ENCODE measurements around the gene ZFHX2. TPM values are rescaled to one million over a fixed set of nuclear protein-coding genes. Genes with fewer than 3 reads are reported as not detected.

The ZFHX2 gene
- polyA plus RNA-seq, 1 donor from 2014 or later: 0.72 TPM

DNA sequence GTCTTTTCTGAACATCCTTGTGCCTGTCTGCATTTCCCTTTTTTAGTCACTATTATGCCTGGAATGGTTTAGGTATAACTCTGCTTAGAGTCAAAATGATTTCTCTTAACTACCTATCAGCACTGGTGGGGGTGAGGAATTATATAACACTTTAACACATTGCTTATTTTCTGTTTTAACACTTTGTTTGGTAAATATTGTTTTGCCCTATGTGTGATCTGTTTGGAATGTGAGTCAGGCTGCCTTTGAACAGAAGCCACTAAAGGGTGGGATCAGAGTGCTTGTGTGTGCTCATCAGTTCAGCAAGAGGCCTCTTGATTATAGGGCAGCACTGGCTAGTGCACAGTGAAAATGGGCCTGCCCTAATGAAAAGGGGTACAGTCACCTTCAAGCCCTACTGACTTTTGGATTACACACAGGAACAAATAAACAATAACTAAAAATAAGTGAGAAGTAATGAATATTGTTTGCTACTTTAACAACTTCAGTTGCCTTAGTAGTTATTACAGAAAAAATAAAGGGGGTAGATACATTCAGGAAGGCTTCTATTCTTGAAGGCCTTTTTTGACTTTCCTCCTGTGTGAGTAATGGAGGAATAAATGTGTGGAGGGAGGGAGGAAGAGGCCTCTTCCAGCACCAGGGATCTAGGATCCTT is 58.8 kb downstream of the ZFHX2 start:
- Histone ChIP-seq H3K9ac (ENCODE audit: low read length) (no peak overlapping the region), H3K79me2 (replicated peaks; ENCODE audit: insufficient read depth, low read length) (no peaks in the 10 kb centered on the region), H4K20me1 (ENCODE audit: insufficient read depth) (no peaks in the 10 kb centered on the region), H3K4me2 (ENCODE audit: low read length) (no peak overlapping the region), H3K36me3 (ENCODE audit: insufficient read depth, low read length) (no peaks in the 10 kb centered on the region), H3K9me3 (ENCODE audit: low read length) (no peaks in the 10 kb centered on the region), H2AFZ (ENCODE audit: low read depth, low read length) (no peak overlapping the region), H3K27me3 (ENCODE audit: insufficient read depth, low read depth, low read length) (no peaks in the 10 kb centered on the region), H3K27ac (ENCODE audit: low read length) (no peak overlapping the region), H3K4me3 (ENCODE audit: low read length) (no peak overlapping the region), H3K9me2 (ENCODE audit: insufficient read depth, low read length) (no peaks in the 10 kb centered on the region), H3F3A (ENCODE audit: insufficient read depth, low read length, poor library complexity, severe bottlenecking) (no peaks in the 10 kb centered on the region)
- TF ChIP-seq, protein P1, sequence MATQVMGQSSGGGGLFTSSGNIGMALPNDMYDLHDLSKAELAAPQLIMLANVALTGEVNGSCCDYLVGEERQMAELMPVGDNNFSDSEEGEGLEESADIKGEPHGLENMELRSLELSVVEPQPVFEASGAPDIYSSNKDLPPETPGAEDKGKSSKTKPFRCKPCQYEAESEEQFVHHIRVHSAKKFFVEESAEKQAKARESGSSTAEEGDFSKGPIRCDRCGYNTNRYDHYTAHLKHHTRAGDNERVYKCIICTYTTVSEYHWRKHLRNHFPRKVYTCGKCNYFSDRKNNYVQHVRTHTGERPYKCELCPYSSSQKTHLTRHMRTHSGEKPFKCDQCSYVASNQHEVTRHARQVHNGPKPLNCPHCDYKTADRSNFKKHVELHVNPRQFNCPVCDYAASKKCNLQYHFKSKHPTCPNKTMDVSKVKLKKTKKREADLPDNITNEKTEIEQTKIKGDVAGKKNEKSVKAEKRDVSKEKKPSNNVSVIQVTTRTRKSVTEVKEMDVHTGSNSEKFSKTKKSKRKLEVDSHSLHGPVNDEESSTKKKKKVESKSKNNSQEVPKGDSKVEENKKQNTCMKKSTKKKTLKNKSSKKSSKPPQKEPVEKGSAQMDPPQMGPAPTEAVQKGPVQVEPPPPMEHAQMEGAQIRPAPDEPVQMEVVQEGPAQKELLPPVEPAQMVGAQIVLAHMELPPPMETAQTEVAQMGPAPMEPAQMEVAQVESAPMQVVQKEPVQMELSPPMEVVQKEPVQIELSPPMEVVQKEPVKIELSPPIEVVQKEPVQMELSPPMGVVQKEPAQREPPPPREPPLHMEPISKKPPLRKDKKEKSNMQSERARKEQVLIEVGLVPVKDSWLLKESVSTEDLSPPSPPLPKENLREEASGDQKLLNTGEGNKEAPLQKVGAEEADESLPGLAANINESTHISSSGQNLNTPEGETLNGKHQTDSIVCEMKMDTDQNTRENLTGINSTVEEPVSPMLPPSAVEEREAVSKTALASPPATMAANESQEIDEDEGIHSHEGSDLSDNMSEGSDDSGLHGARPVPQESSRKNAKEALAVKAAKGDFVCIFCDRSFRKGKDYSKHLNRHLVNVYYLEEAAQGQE (IDR thresholded peaks at IDR 0.05; ENCODE audit: borderline replicate concordance): no peak
- TF ChIP-seq POLR2AphosphoS5 (IDR thresholded peaks at IDR 0.05): no peak
- TF ChIP-seq SMC3 (conservative IDR thresholded peaks at IDR 0.05; ENCODE audit: poor library complexity): no peak
- no peak for TF ChIP-seq TAF1 (IDR thresholded peaks at IDR 0.05; ENCODE audit: low read depth)
- TF ChIP-seq EP300 (conservative IDR thresholded peaks at IDR 0.05; ENCODE audit: poor library complexity, severe bottlenecking): no peak
- no peak for TF ChIP-seq EZH2 (IDR thresholded peaks at IDR 0.05; ENCODE audit: borderline replicate concordance, insufficient read depth, low read length, poor library complexity, severe bottlenecking)
- TF ChIP-seq MXI1 (conservative IDR thresholded peaks at IDR 0.05; ENCODE audit: poor library complexity, severe bottlenecking): no peak
- TF ChIP-seq, protein P2, sequence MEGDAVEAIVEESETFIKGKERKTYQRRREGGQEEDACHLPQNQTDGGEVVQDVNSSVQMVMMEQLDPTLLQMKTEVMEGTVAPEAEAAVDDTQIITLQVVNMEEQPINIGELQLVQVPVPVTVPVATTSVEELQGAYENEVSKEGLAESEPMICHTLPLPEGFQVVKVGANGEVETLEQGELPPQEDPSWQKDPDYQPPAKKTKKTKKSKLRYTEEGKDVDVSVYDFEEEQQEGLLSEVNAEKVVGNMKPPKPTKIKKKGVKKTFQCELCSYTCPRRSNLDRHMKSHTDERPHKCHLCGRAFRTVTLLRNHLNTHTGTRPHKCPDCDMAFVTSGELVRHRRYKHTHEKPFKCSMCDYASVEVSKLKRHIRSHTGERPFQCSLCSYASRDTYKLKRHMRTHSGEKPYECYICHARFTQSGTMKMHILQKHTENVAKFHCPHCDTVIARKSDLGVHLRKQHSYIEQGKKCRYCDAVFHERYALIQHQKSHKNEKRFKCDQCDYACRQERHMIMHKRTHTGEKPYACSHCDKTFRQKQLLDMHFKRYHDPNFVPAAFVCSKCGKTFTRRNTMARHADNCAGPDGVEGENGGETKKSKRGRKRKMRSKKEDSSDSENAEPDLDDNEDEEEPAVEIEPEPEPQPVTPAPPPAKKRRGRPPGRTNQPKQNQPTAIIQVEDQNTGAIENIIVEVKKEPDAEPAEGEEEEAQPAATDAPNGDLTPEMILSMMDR (IDR thresholded peaks at IDR 0.05; ENCODE audit: poor library complexity, severe bottlenecking): no peak
- TF ChIP-seq RAD21 (conservative IDR thresholded peaks at IDR 0.05): no peak

DNA sequence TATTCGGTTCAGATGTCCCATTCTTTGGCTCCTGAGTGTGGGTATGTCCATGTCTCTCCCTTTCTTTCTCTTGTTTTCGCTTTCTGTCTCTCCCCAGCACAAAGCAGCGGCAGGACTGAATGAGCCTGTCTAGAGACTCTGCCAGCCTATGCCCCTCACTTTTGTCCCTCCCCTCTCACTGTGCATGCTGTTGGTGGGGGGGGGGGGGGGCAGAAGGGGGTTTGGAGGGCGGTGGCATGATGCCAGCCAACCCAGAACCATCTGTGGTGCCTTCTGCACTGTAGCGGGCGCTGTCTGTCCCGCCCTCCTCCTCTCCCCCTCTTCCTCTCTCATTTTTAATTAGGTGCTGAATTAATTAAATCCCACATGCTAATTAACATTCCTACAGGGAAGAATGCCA is 64.3 kb downstream of the ZFHX2 start:
- H3F3A ChIP-seq (ENCODE audit: insufficient read depth, low read length, poor library complexity, severe bottlenecking): no peaks in the 10 kb centered on the region
- H3K4me2 ChIP-seq (ENCODE audit: low read length): no peak overlapping the region
- H2AFZ ChIP-seq (ENCODE audit: low read depth, low read length): no peak overlapping the region
- no peaks in the 10 kb centered on the region for H3K27me3 ChIP-seq (ENCODE audit: insufficient read depth, low read depth, low read length)
- H3K27ac ChIP-seq (ENCODE audit: low read length): no peak overlapping the region
- no peak overlapping the region for H3K9ac ChIP-seq (ENCODE audit: low read length)
- H4K20me1 ChIP-seq (ENCODE audit: insufficient read depth): no peaks in the 10 kb centered on the region
- no peaks in the 10 kb centered on the region for H3K79me2 ChIP-seq (replicated peaks; ENCODE audit: insufficient read depth, low read length)
- H3K9me3 ChIP-seq (ENCODE audit: low read length): no peaks in the 10 kb centered on the region
- H3K4me3 ChIP-seq (ENCODE audit: low read length): no peak overlapping the region
- no peak for TF ChIP-seq POLR2AphosphoS5 (IDR thresholded peaks at IDR 0.05)
- TF ChIP-seq SMC3 (conservative IDR thresholded peaks at IDR 0.05; ENCODE audit: poor library complexity): no peak
- TF ChIP-seq, protein P2 (IDR thresholded peaks at IDR 0.05; ENCODE audit: poor library complexity, severe bottlenecking): no peak
- no peak for TF ChIP-seq TAF1 (IDR thresholded peaks at IDR 0.05; ENCODE audit: low read depth)
- TF ChIP-seq, protein P1 (IDR thresholded peaks at IDR 0.05; ENCODE audit: borderline replicate concordance): no peak
- TF ChIP-seq EZH2 (IDR thresholded peaks at IDR 0.05; ENCODE audit: borderline replicate concordance, insufficient read depth, low read length, poor library complexity, severe bottlenecking): no peak
- TF ChIP-seq RAD21 (conservative IDR thresholded peaks at IDR 0.05): no peak
- TF ChIP-seq MXI1 (conservative IDR thresholded peaks at IDR 0.05; ENCODE audit: poor library complexity, severe bottlenecking): no peak
- no peak for TF ChIP-seq EP300 (conservative IDR thresholded peaks at IDR 0.05; ENCODE audit: poor library complexity, severe bottlenecking)
- no peaks in the 10 kb centered on the region for H3K36me3 ChIP-seq (ENCODE audit: insufficient read depth, low read length)
- H3K9me2 ChIP-seq (ENCODE audit: insufficient read depth, low read length): no peaks in the 10 kb centered on the region
